Breast epithelium (tissue), 4 donors: ENCODE measurements around the gene FDCSP. TPM values are rescaled to one million over a fixed set of nuclear protein-coding genes. Genes with fewer than 3 reads are reported as not detected.

Experiments
- DNase-seq, 2 donors: peaks; one replicate each; pipeline ENCODE4 v3.0.0-alpha.2; 2019; ENCODE audit warnings: low spot score in 2 of 2
- H3K27ac ChIP-seq, 2 donors: fragments of 200-600 bp; sonication (generic) in 1 of 2; one replicate each; pipeline ENCODE4 v1.5.1; 2016 to 2019; ENCODE audit warnings: mild to moderate bottlenecking in 1 of 2
- H3K27me3 ChIP-seq, 2 donors: fragments of 200-600 bp; sonication (generic) in 1 of 2; one replicate each; pipeline versions ENCODE4 v1.5.1 to v1.6.0; 2017 to 2019; ENCODE audit warnings: control low read depth in 1 of 2, mild to moderate bottlenecking in 1 of 2
- H3K36me3 ChIP-seq: fragments of 200-600 bp; one replicate; pipeline ENCODE4 v1.5.1; 2019
- H3K4me1 ChIP-seq, 2 donors: fragments of 200-600 bp; sonication (generic); one replicate each; pipeline ENCODE4 v1.5.1; 2016 to 2019; ENCODE audit warnings: control low read depth in 1 of 2
- H3K4me3 ChIP-seq, 3 donors: fragments of 200-600 bp; sonication (generic); 1 replicate in 2 of 3; 2 replicates in 1 of 3; pipeline ENCODE4 v1.5.1; 2016 to 2019; ENCODE audit warnings: mild to moderate bottlenecking in 3 of 3, moderate library complexity in 2 of 3
- H3K9me3 ChIP-seq, 2 donors: fragments of 200-600 bp; sonication (generic) in 1 of 2; one replicate each; pipeline ENCODE4 v1.5.1; 2016 to 2019; ENCODE audit warnings: control low read depth in 1 of 2
- POLR2A ChIP-seq: fragments of 450-650 bp; IDR thresholded peaks from one replicate; pipeline ENCODE4 v1.6.1; 2016; ENCODE audit warnings: antibody characterized with exemption, mild to moderate bottlenecking, moderate library complexity
- POLR2AphosphoS5 ChIP-seq, 3 donors: sonication (generic); formaldehyde crosslinking; IDR thresholded peaks; one replicate each; pipeline ENCODE4 v1.6.1; 2017; ENCODE audit warnings: antibody characterized with exemption in 3 of 3
- intact Hi-C: fragments of 100-400 bp; cut with DNase I; formaldehyde crosslinking; loops from one replicate; pipeline ENCODE4 v1.15.1; 2023; ENCODE audit warnings: low total_unique reads
- total RNA-seq, 3 donors: library from RNA; depleted of rRNA; stranded (reverse); fragments of >200 nt; gene quantifications; one replicate each; pipeline ENCODE4 v1.1.0, GENCODE V29; 2016
- TF ChIP-seq, protein P1 (sequence below), 3 donors: fragments of 450-650 bp; IDR thresholded peaks; one replicate each; pipeline ENCODE4 v1.5.1; 2016 to 2017; ENCODE audit warnings: antibody characterized with exemption in 3 of 3, mild to moderate bottlenecking in 3 of 3, moderate library complexity in 3 of 3

The FDCSP gene
- total RNA-seq, 3 donors from 2014 or later, result 13.4 to 78.2 TPM; not detected in 1

DNA sequence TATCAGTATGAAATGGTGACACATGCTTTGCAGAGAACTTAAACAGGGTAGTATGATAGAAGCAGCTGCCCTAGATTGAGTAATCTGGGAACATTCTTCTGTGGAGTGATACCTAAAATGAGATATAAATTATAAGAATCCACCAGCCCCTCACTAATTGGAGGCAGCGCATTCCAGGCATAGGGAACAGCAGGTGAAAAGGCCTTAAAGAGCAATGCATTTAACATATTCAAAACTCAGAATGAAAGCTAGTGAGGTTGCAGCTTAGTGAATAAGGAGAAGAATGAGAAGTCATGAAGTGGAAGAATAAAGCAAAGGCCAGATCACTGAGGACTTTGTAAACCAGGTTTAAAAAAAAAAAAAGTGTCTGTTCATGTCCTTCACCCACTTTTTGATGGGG lies 35.3 kb upstream of the FDCSP start:
- intact Hi-C loops, result no loop called here
- no peaks in the 10 kb centered on the region for H3K9me3 ChIP-seq
- H3K4me1 ChIP-seq, result no peaks in the 10 kb centered on the region
- TF ChIP-seq POLR2A (no peak), POLR2AphosphoS5 (IDR thresholded peaks at IDR 0.05) (no peak)
- TF ChIP-seq, protein P1, sequence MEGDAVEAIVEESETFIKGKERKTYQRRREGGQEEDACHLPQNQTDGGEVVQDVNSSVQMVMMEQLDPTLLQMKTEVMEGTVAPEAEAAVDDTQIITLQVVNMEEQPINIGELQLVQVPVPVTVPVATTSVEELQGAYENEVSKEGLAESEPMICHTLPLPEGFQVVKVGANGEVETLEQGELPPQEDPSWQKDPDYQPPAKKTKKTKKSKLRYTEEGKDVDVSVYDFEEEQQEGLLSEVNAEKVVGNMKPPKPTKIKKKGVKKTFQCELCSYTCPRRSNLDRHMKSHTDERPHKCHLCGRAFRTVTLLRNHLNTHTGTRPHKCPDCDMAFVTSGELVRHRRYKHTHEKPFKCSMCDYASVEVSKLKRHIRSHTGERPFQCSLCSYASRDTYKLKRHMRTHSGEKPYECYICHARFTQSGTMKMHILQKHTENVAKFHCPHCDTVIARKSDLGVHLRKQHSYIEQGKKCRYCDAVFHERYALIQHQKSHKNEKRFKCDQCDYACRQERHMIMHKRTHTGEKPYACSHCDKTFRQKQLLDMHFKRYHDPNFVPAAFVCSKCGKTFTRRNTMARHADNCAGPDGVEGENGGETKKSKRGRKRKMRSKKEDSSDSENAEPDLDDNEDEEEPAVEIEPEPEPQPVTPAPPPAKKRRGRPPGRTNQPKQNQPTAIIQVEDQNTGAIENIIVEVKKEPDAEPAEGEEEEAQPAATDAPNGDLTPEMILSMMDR (IDR thresholded peaks at IDR 0.05), result no peak
- no peak overlapping the region for H3K4me3 ChIP-seq
- no peaks in the 10 kb centered on the region for H3K36me3 ChIP-seq
- no peak overlapping the region for H3K27ac ChIP-seq
- H3K27me3 ChIP-seq, result no peaks in the 10 kb centered on the region
- DNase-seq, result no peak

DNA sequence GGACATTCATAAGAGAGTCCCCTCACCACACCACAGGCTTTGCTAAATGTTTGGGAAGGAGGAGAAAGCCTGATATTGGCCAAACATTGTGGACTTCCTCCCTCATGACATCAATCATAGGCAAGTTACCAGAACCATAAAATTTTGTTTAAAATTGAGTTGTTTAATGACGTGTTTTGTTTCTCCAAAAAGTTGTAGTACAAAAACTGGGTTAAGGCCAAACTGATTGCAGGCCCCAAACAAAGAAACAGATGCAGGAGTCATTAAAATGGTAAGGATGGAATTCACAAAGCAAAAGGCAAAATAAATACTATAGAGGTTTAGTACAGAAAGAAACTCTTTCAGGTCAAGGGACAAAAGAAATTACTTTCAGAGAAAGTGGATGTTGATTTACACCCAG lies 34.3 kb upstream of the FDCSP start:
- no peaks in the 10 kb centered on the region for H3K9me3 ChIP-seq
- DNase-seq, result no peak
- intact Hi-C loops, result no loop called here
- H3K27me3 ChIP-seq, result no peaks in the 10 kb centered on the region
- no peak overlapping the region for H3K27ac ChIP-seq
- no peaks in the 10 kb centered on the region for H3K4me1 ChIP-seq
- no peak overlapping the region for H3K4me3 ChIP-seq
- TF ChIP-seq POLR2AphosphoS5 (IDR thresholded peaks at IDR 0.05) (no peak), POLR2A (no peak)
- TF ChIP-seq, protein P1 (IDR thresholded peaks at IDR 0.05), result no peak
- no peaks in the 10 kb centered on the region for H3K36me3 ChIP-seq

DNA sequence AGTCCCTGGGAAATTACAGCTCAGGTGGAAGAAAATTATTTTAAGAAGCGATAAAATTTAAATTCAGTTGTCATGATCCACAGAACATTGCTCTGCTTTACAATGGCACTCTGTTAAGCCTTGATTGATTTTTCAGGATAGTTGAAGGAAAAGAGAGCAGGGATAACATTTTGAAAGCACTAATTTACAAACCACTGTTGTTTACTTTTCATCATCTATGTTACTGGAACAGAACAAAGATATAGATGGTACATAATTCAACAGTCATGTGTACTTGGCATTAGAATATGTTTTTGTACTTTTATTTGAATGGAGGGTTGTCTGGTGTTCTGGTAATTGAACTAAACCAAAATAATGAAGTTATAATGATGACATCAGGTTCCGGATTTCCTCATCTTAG lies 33.0 kb upstream of the FDCSP start:
- no peak for TF ChIP-seq POLR2A
- TF ChIP-seq POLR2AphosphoS5 (IDR thresholded peaks at IDR 0.05), result no peak
- TF ChIP-seq, protein P1 (IDR thresholded peaks at IDR 0.05), result no peak

DNA sequence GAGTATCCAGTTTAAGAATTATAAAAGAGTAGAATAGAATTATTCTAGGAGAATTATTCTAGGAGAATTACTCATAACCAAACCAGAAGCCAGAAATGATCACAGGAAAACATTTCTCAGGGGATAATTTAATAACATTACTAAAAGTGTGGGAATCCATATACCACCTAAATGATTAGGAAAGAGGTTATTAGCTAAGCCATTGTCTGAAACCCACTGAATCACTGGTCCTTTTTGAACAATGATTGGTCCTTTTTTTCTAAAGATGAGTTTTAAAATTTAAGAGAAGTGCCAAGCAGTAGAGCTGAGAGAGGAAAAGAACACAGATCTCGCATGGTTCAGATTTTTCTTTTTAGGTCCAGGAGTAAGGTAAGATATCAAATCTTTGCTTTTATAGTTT lies 30.5 kb upstream of the FDCSP start, which contains the start of gene ODAM:
ODAM (plus strand) TSS at position 301 of the 400 bp plus-strand sequence. CDS start 819 bp downstream, outside the sequence.
- no peak for DNase-seq
- H3K27ac ChIP-seq, result no peak within 1 kb of the TSS
- no peaks in the 10 kb centered on the region for H3K9me3 ChIP-seq
- no peaks in the 10 kb centered on the region for H3K36me3 ChIP-seq
- no peaks in the 10 kb centered on the region for H3K4me1 ChIP-seq
- no peak within 1 kb of the TSS for H3K4me3 ChIP-seq
- TF ChIP-seq, protein P1 (IDR thresholded peaks at IDR 0.05), result no peak
- TF ChIP-seq POLR2A, result no peak
- no peak for TF ChIP-seq POLR2AphosphoS5 (IDR thresholded peaks at IDR 0.05)
- intact Hi-C loops, result no loop called here
- no peaks in the 10 kb centered on the region for H3K27me3 ChIP-seq

More for the DNA sequence above, 33.0 kb upstream of the FDCSP start:
- Histone ChIP-seq H3K4me1 (no peaks in the 10 kb centered on the region), H3K27ac (no peak overlapping the region), H3K4me3 (no peak overlapping the region), H3K9me3 (no peaks in the 10 kb centered on the region), H3K36me3 (no peaks in the 10 kb centered on the region), H3K27me3 (no peaks in the 10 kb centered on the region)
- intact Hi-C loops, result no loop called here
- DNase-seq, result no peak

DNA sequence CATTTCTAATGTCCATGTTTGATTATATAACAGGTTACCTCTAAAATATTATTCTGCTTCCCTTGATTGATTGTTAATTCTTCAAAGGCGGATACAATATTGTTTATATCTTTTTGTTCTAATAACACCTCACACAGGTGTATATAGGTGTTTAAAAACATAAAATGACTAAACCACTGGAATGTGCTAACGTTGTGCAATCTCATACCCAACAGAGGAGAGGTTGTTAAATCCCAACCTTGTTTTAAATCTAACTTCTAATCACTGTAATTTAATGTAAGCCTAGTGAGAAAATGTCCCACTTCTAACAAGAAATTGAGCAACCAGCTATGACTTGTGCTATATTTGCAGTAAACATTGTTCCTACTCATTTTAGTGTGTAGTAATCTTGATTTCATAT lies 29.1 kb upstream of the FDCSP start:
- no peak for DNase-seq
- Histone ChIP-seq H3K4me1 (no peaks in the 10 kb centered on the region), H3K27ac (no peak overlapping the region), H3K36me3 (no peaks in the 10 kb centered on the region), H3K4me3 (no peak overlapping the region), H3K9me3 (no peaks in the 10 kb centered on the region), H3K27me3 (no peaks in the 10 kb centered on the region)
- intact Hi-C loops, result no loop called here
- no peak for TF ChIP-seq POLR2AphosphoS5 (IDR thresholded peaks at IDR 0.05)

DNA sequence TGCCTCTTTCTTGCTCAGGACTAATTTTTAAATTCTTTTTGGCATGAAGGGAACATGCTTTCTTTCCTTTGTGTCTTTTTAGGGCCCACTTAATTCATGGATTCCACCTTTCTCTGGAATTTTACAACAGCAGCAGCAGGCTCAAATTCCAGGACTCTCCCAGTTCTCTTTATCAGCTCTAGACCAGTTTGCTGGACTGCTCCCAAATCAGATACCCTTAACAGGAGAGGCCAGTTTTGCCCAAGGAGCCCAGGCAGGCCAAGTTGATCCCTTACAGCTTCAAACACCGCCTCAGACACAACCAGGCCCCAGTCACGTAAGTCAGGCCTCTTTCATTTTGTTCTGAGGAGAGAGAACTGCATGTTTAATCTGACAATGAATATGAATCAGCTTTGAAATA lies 28.1 kb upstream of the FDCSP start:
- Histone ChIP-seq H3K36me3 (no peaks in the 10 kb centered on the region), H3K27ac (no peak overlapping the region), H3K4me3 (no peak overlapping the region), H3K4me1 (no peaks in the 10 kb centered on the region), H3K9me3 (no peaks in the 10 kb centered on the region), H3K27me3 (no peaks in the 10 kb centered on the region)
- TF ChIP-seq, protein P1 (IDR thresholded peaks at IDR 0.05), result no peak
- TF ChIP-seq POLR2AphosphoS5 (IDR thresholded peaks at IDR 0.05), result no peak
- no peak for TF ChIP-seq POLR2A
- intact Hi-C loops, result no loop called here
- no peak for DNase-seq
